ENCODE results near the gene TMEM87B.
A peak's percentile ranks its signal among the peaks of the same experiment; 100 is the strongest.
"Not testable (repeated sequence)": the region's sequence is repeated elsewhere in the genome, so short reads cannot be mapped to it uniquely, and the experiment has no call there.

The TMEM87B gene

GRCh38 chr2:112034924-112035323, 20.1 kb upstream of the TMEM87B start:
- FAIRE-seq, result no peak

- FAIRE-seq, result no peak
Measured at GRCh38 chr2:112035786-112036185, 19.3 kb upstream of the TMEM87B start.

GRCh38 chr2:112039556-112039955, 15.5 kb upstream of the TMEM87B start:
- FAIRE-seq, result not testable (repeated sequence)

GRCh38 chr2:112040066-112040465, 15.0 kb upstream of the TMEM87B start:
- FAIRE-seq, result not testable (repeated sequence)

- FAIRE-seq, result not testable (repeated sequence)
Measured at GRCh38 chr2:112041460-112041859, 13.6 kb upstream of the TMEM87B start.

- peak; percentile 68 for FAIRE-seq
Measured at GRCh38 chr2:112045446-112046014, 9.5 kb upstream of the TMEM87B start.

GRCh38 chr2:112046231-112046630, 8.8 kb upstream of the TMEM87B start:
- no peak for FAIRE-seq

GRCh38 chr2:112047537-112048235, 7.4 kb upstream of the TMEM87B start:
- FAIRE-seq, result no peak

- FAIRE-seq, result no peak
Measured at GRCh38 chr2:112048236-112048592, 6.9 kb upstream of the TMEM87B start.

- FAIRE-seq, result peak; percentile 97
Measured at GRCh38 chr2:112048887-112049286, 6.2 kb upstream of the TMEM87B start.

GRCh38 chr2:112050316-112050715, 4.8 kb upstream of the TMEM87B start:
- no peak for FAIRE-seq

- no peak for FAIRE-seq
Measured at GRCh38 chr2:112053917-112054846, 887 bp upstream of the TMEM87B start.

- no peak for FAIRE-seq
Measured at GRCh38 chr2:112055730-112056625, 909 bp downstream of the TMEM87B start.

GRCh38 chr2:112056626-112056987, 1.5 kb downstream of the TMEM87B start:
- no peak for FAIRE-seq

GRCh38 chr2:112059671-112060070, 4.6 kb downstream of the TMEM87B start:
- no peak for FAIRE-seq

GRCh38 chr2:112061299-112061698, 6.2 kb downstream of the TMEM87B start:
- FAIRE-seq, result no peak

- no peak for FAIRE-seq
Measured at GRCh38 chr2:112061840-112062239, 6.8 kb downstream of the TMEM87B start.

- no peak for FAIRE-seq
Measured at GRCh38 chr2:112062894-112063293, 7.8 kb downstream of the TMEM87B start.

GRCh38 chr2:112065486-112065885, 10.4 kb downstream of the TMEM87B start:
- FAIRE-seq, result no peak

GRCh38 chr2:112065966-112066365, 10.9 kb downstream of the TMEM87B start:
- no peak for FAIRE-seq

- not testable (repeated sequence) for FAIRE-seq
Measured at GRCh38 chr2:112069794-112070193, 14.7 kb downstream of the TMEM87B start.

- no peak for FAIRE-seq
Measured at GRCh38 chr2:112073875-112074274, 18.8 kb downstream of the TMEM87B start.

- FAIRE-seq, result no peak
Measured at GRCh38 chr2:112074506-112074905, 19.4 kb downstream of the TMEM87B start.

Measured in TTC549 (cell line).